HepG2 (cell line): ENCODE results near the gene CCDC197. TPM values are rescaled to one million over a fixed set of nuclear protein-coding genes. Genes with fewer than 3 reads are reported as not detected.

Experiments
- ATAC-seq: fragments of 200-7000 bp; cut with Tn5 transposase; 3 replicates; pipeline ENCODE4 v1.9.1; 2020; ENCODE audit warnings: mild to moderate bottlenecking, moderate library complexity
- Bru-seq: library from RNA; stranded (reverse); fragments of 400-500 nt; gene quantifications from one replicate; lab custom pipeline; 2021; lab: Mats Ljungman, UMichigan
- BruChase-seq, 2 experiments: library from RNA; stranded (reverse); fragments of 400-500 nt; gene quantifications; one replicate each; lab custom pipeline; 2021; lab: Mats Ljungman, UMichigan
- BruUV-seq: library from RNA; stranded (reverse); fragments of 400-500 nt; replicated peaks from 2 replicates; lab custom pipeline; 2021; lab: Mats Ljungman, UMichigan
- CTCF ChIA-PET: fragments of 300-600 bp; formaldehyde crosslinking; extraction: SDS; loops from one replicate; lab custom pipeline; 2021; ENCODE audit warnings: low total read pairs, inconsistent platforms, low intra/inter-chr PET ratio; lab: Yijun Ruan, JAX
- POLR2A ChIA-PET: fragments of 350-600 bp; sonication (Branson Sonifier 250); formaldehyde crosslinking; loops from one replicate; lab custom pipeline; 2020; ENCODE audit warnings: antibody characterized with exemption, inconsistent platforms; lab: Yijun Ruan, JAX
- DNase-seq: peaks from one replicate; pipeline ENCODE4 v3.0.0-alpha.2; 2015; ENCODE audit warnings: low spot score
- FAIRE-seq: peaks from 3 replicates; lab custom pipeline; 2011; peaks lifted over from hg19 to GRCh38; lab: Jason Lieb, UNC
- H2AFZ ChIP-seq: one replicate; pipeline ENCODE4 v1.6.1; 2011; ENCODE audit warnings: low read length, inconsistent platforms
- H3K27ac ChIP-seq: fragments of 300-600 bp; 3 replicates; pipeline ENCODE4 v1.8.0; 2011; ENCODE audit warnings: mixed run types, mild to moderate bottlenecking, mixed read lengths, low read length, inconsistent platforms; ENCODE audit not compliant: insufficient read depth; ENCODE audit errors: extremely low read length
- H3K27me3 ChIP-seq, 2 experiments: fragments of 200-600 bp in 1 of 2; 2 replicates in 1 of 2; 3 replicates in 1 of 2; pipeline versions ENCODE4 v1.6.0 to v1.8.0; 2011; ENCODE audit warnings: low read length in 2 of 2, mild to moderate bottlenecking in 2 of 2, moderate library complexity in 2 of 2, inconsistent platforms in 1 of 2; ENCODE audit not compliant: insufficient read depth in 2 of 2, control insufficient read depth in 1 of 2
- H3K36me3 ChIP-seq, 2 experiments: fragments of 200-600 bp in 1 of 2; replicated peaks in 1 of 2; 2 replicates in 1 of 2; 3 replicates in 1 of 2; pipeline versions ENCODE4 v1.5.1 to v1.8.0; 2011; ENCODE audit warnings: low read length in 2 of 2, inconsistent platforms in 1 of 2; ENCODE audit not compliant: insufficient read depth in 2 of 2, control insufficient read depth in 1 of 2
- H3K4me1 ChIP-seq: 2 replicates; pipeline ENCODE4 v1.5.1; 2012; ENCODE audit warnings: low read length, inconsistent platforms; ENCODE audit not compliant: insufficient read depth
- H3K4me2 ChIP-seq: 2 replicates; pipeline ENCODE4 v1.6.0; 2011; ENCODE audit warnings: low read depth, low read length, inconsistent platforms
- H3K4me3 ChIP-seq, 3 experiments: fragments of 200-600 bp in 1 of 3; sonication (generic), shearing (Covaris generic) in 1 of 3; replicated peaks in 1 of 3; 2 replicates each; pipeline ENCODE4 v1.5.1; 2011 to 2016; ENCODE audit warnings: low read length in 3 of 3, inconsistent platforms in 2 of 3, low read depth in 2 of 3, mild to moderate bottlenecking in 2 of 3, control low read depth in 1 of 3, mixed read lengths in 1 of 3; ENCODE audit not compliant: insufficient read depth in 1 of 3
- H3K79me2 ChIP-seq: one replicate; pipeline ENCODE4 v1.6.1; 2011; ENCODE audit warnings: low read length, inconsistent platforms; ENCODE audit not compliant: insufficient read depth
- H3K9ac ChIP-seq: 2 replicates; pipeline ENCODE4 v1.6.0; 2011; ENCODE audit warnings: mild to moderate bottlenecking, low read depth, low read length, inconsistent platforms; ENCODE audit not compliant: insufficient read depth
- H3K9me3 ChIP-seq: 2 replicates; pipeline ENCODE4 v1.5.1; 2012; ENCODE audit warnings: mild to moderate bottlenecking, low read length
- H4K20me1 ChIP-seq: 2 replicates; pipeline ENCODE4 v1.6.0; 2011; ENCODE audit warnings: inconsistent platforms, mild to moderate bottlenecking, low read length, moderate library complexity; ENCODE audit not compliant: insufficient read depth
- CREB1 ChIP-seq, 2 experiments: fragments of 450-650 bp in 1 of 2; IDR thresholded peaks; 2 replicates each; pipeline ENCODE4 v1.6.1; 2016 to 2017; ENCODE audit warnings: control low read depth in 1 of 2, mild to moderate bottlenecking in 1 of 2, missing compliant biosample characterization in 1 of 2, missing genetic modification characterization in 1 of 2
- FOSL2 ChIP-seq: sonication (generic); formaldehyde crosslinking; IDR thresholded peaks from 2 replicates; pipeline ENCODE4 v1.4.0; 2020; ENCODE audit warnings: missing genetic modification reagents
- ZBTB21 ChIP-seq: sonication (generic); formaldehyde crosslinking; IDR thresholded peaks from 2 replicates; pipeline ENCODE4 v1.4.0; 2020; ENCODE audit warnings: missing genetic modification reagents
- ZFY ChIP-seq: sonication (generic); formaldehyde crosslinking; IDR thresholded peaks from 2 replicates; pipeline ENCODE4 v1.4.0; 2020; ENCODE audit warnings: missing genetic modification reagents
- ZNF280D ChIP-seq: sonication (generic); formaldehyde crosslinking; IDR thresholded peaks from 2 replicates; pipeline ENCODE4 v1.5.1; 2020; ENCODE audit warnings: mild to moderate bottlenecking, missing genetic modification reagents
- ZNF672 ChIP-seq: sonication (generic); formaldehyde crosslinking; IDR thresholded peaks from 2 replicates; pipeline ENCODE4 v1.8.1; 2022; ENCODE audit warnings: missing genetic modification reagents
- WGBS: methylation state at CpG from one replicate; pipeline ENCODE4 v1.1.6; 2017; ENCODE audit warnings: low lambda C conversion rate; 5-methylcytosine and 5-hydroxymethylcytosine counted together
- in situ Hi-C: cut with HindIII; loops from 2 replicates; pipeline ENCODE4 v1.10.0; 2017; ENCODE audit warnings: low pct_unique_long_range_greater_than_20kb; ENCODE audit not compliant: extremely low pct_ligation_motif_present
- intact Hi-C: fragments of 100-400 bp; cut with micrococcal nuclease; formaldehyde crosslinking; loops from one replicate; pipeline ENCODE4 v1.10.0; 2022; ENCODE audit not compliant: unreplicated experiment
- long read RNA-seq, 2 experiments: library from RNA in 1 of 2; library from polyadenylated mRNA in 1 of 2; stranded (forward) in 1 of 2; unstranded in 1 of 2; transcript quantifications; one replicate each; pipeline ENCODE4 v2.0.0, GENCODE V29; 2019 to 2022
- polyA minus RNA-seq, 3 experiments: library from RNA; depleted of rRNA, polyadenylated mRNA; stranded (reverse); fragments of >200 nt; gene quantifications; 2 replicates each; pipeline ENCODE4 v1.2.3, GENCODE V29; 2011; ENCODE audit warnings: low replicate concordance in 1 of 3
- polyA plus RNA-seq, 8 experiments: library from polyadenylated mRNA; depleted of rRNA in 3 of 8; stranded (reverse) in 7 of 8; unstranded in 1 of 8; fragments of >200 nt; fragmentation: Illumina TruSeq in 4 of 8; extraction: Trizol in 4 of 8; gene quantifications; 2 replicates each; pipeline versions ENCODE4 v1.2.1 to v1.2.3, GENCODE V29; 2011 to 2016; ENCODE audit warnings: low read depth in 4 of 8, missing spikeins in 1 of 8, mixed read lengths in 1 of 8; ENCODE audit not compliant: insufficient read depth in 1 of 8
- total RNA-seq, 5 experiments: library from RNA; depleted of rRNA; stranded (reverse); fragments of >200 nt; fragmentation: Illumina TruSeq; extraction: Trizol; gene quantifications; 2 replicates each; pipeline ENCODE4 v1.2.3, GENCODE V29; 2016; ENCODE audit warnings: low read depth in 1 of 5

Gene CCDC197
- total RNA-seq (2016; rRNA removed; fragmentation: Illumina TruSeq; extraction: Trizol) (0.11 TPM in 1 of 2 replicates, not detected in the other), polyA plus RNA-seq (2011; rRNA removed) (0.13 TPM in 1 of 2 replicates, not detected in the other), polyA minus RNA-seq (2011; rRNA and poly(A)+ RNA removed; ENCODE audit: low replicate concordance) (0.20 TPM in 1 of 2 replicates, not detected in the other), Bru-seq, nascent RNA (percentile 28 among the genes with signal in this experiment), BruChase-seq, experiment 1, labeled RNA remaining after a 6-hour chase (not detected), BruChase-seq, experiment 2, labeled RNA remaining after a 2-hour chase (percentile 10 among the genes with signal in this experiment)
- total RNA-seq (2016; cell fraction: cytosol; rRNA removed; fragmentation: Illumina TruSeq; extraction: Trizol; ENCODE audit: low read depth): not detected in 2 replicates
- not detected in 2 replicates for total RNA-seq (2016; cell fraction: insoluble cytoplasmic fraction; rRNA removed; fragmentation: Illumina TruSeq; extraction: Trizol)
- not detected in 2 replicates for total RNA-seq (2016; cell fraction: membrane; rRNA removed; fragmentation: Illumina TruSeq; extraction: Trizol)
- total RNA-seq (2016; cell fraction: nucleus; rRNA removed; fragmentation: Illumina TruSeq; extraction: Trizol): not detected in 2 replicates
- not detected in 2 replicates for polyA plus RNA-seq (2011; cell fraction: cytosol; rRNA removed)
- 0.17 TPM in 1 of 2 replicates, not detected in the other for polyA plus RNA-seq (2011; cell fraction: nucleus; rRNA removed)
- 0.11 TPM in 1 of 2 replicates, not detected in the other for polyA plus RNA-seq (2012)
- polyA plus RNA-seq (2016; cell fraction: cytosol; fragmentation: Illumina TruSeq; extraction: Trizol; ENCODE audit: low read depth): not detected in 2 replicates
- polyA plus RNA-seq (2016; cell fraction: insoluble cytoplasmic fraction; fragmentation: Illumina TruSeq; extraction: Trizol; ENCODE audit: low read depth): not detected in 2 replicates
- polyA plus RNA-seq (2016; cell fraction: membrane; fragmentation: Illumina TruSeq; extraction: Trizol; ENCODE audit: low read depth): 0.16 TPM in 1 of 2 replicates, not detected in the other
- 0.33 TPM in 1 of 2 replicates, not detected in the other for polyA plus RNA-seq (2016; cell fraction: nucleus; fragmentation: Illumina TruSeq; extraction: Trizol; ENCODE audit: insufficient read depth, low read depth)
- not detected in 2 replicates for polyA minus RNA-seq (2011; cell fraction: cytosol; rRNA and poly(A)+ RNA removed)
- polyA minus RNA-seq (2011; cell fraction: nucleus; rRNA and poly(A)+ RNA removed): not detected in 2 replicates
- long read RNA-seq, experiment 1: 0 reads
- long read RNA-seq, experiment 2: 0 reads

GRCh38 chr14:93997082-93997481, at the start of gene CCDC197:
TSS of gene CCDC197 (plus strand) at chr14:93997301. CDS start at chr14:93998132, 831 bp downstream.
- ChIA-PET CTCF (no interaction called here), POLR2A (interaction anchor here (1.3 to 2.0 kb wide), 5 partner anchors 12 to 295 kb away, joined by 3 to 11 read pairs (median 4); partner anchors contain the start of gene SERPINA10)
- Histone ChIP-seq H3K4me1 (peaks cover 48% of the 10 kb centered on the region), H3K9ac (no peak within 1 kb of the TSS), H3K36me3 (no peaks in the 10 kb centered on the region), H3K4me3 (no peak within 1 kb of the TSS), H3K4me2 (no peak within 1 kb of the TSS; the same call in 1 of the 2 replicates), H3K27me3 (peaks cover 3 to 58% of the 10 kb centered on the region in 2 experiments; a peak in 4 of 5 replicates), H4K20me1 (no peaks in the 10 kb centered on the region), H3K27ac (no peak within 1 kb of the TSS), H3K9me3 (no peaks in the 10 kb centered on the region), H3K79me2 (no peaks in the 10 kb centered on the region), H2AFZ (no peak within 1 kb of the TSS)
- no peak for FAIRE-seq
- 0% methylated on average over 1 of the region's 1 CpG for WGBS
- intact Hi-C loops: no loop called here
- DNase-seq: no peak
- BruUV-seq: no TSS peak
- in situ Hi-C loops: no loop called here
- TF ChIP-seq ZFY (no peak), ZNF672 (CRISPR knock-in tag) (no peak), CREB1 (IDR thresholded peaks at IDR 0.05) (0 out of 2 replicates have a peak, but pooled peaks have one; percentile 25), CREB1 (CRISPR knock-in tag; IDR thresholded peaks at IDR 0.05) (no peak), ZNF280D (CRISPR knock-in tag) (no peak), FOSL2 (peak; percentile 40; the same call in 1 of the 2 replicates), ZBTB21 (CRISPR knock-in tag) (peak; percentile 65; the same call in 1 of the 2 replicates)
- no peak for ATAC-seq
